Peyer's patch (tissue), 4 donors: ENCODE data around the gene LDLRAD4.

Source experiments
- CTCF ChIP-seq, 6 experiments: fragments of 450-650 bp in 4 of 6; fragments of 200-600 bp in 2 of 6; sonication (generic) in 1 of 6; IDR thresholded peaks; one replicate each; pipeline ENCODE4 v1.5.1; 2017 to 2019; ENCODE audit warnings: antibody characterized with exemption in 6 of 6, mild to moderate bottlenecking in 3 of 6, moderate library complexity in 1 of 6
- POLR2A ChIP-seq, 2 donors: fragments of 450-650 bp; IDR thresholded peaks; one replicate each; pipeline ENCODE4 v1.5.1; 2017; ENCODE audit warnings: antibody characterized with exemption in 2 of 2, mild to moderate bottlenecking in 2 of 2, moderate library complexity in 2 of 2

- TF ChIP-seq CTCF (IDR thresholded peaks at IDR 0.05) (no peak), POLR2A (IDR thresholded peaks at IDR 0.05) (no peak)
Observed at GRCh38 chr18:13511961-13512577, 293.5 kb downstream of the LDLRAD4 start.
